Immature natural killer cell (primary cell): ENCODE results near the gene CDK6. TPM values are rescaled to one million over a fixed set of nuclear protein-coding genes. Genes with fewer than 3 reads are reported as not detected.

Experiments used
- DNase-seq, 3 donors: peaks; one replicate each; pipeline ENCODE4 v3.0.0; 2022; ENCODE audit warnings: mixed read lengths in 1 of 3
- H3K27ac Mint-ChIP-seq, 6 donors: one replicate each; pipeline ENCODE4 v1.8.0; 2020; ENCODE audit warnings: mixed read lengths in 6 of 6, mild to moderate bottlenecking in 5 of 6, inconsistent platforms in 4 of 6, moderate library complexity in 3 of 6
- H3K27me3 Mint-ChIP-seq, 3 donors: one replicate each; pipeline ENCODE4 v1.8.0; 2020 to 2021; ENCODE audit warnings: low read depth in 3 of 3, mild to moderate bottlenecking in 3 of 3, mixed read lengths in 3 of 3, moderate library complexity in 3 of 3, inconsistent platforms in 1 of 3
- H3K36me3 Mint-ChIP-seq, 3 donors: one replicate each; pipeline ENCODE4 v1.8.0; 2020; ENCODE audit warnings: mixed read lengths in 3 of 3, inconsistent platforms in 2 of 3, mild to moderate bottlenecking in 2 of 3
- H3K4me1 Mint-ChIP-seq, 2 donors: one replicate each; pipeline ENCODE4 v1.8.0; 2020; ENCODE audit warnings: inconsistent platforms in 2 of 2, mild to moderate bottlenecking in 2 of 2, mixed read lengths in 2 of 2, moderate library complexity in 1 of 2
- H3K4me3 Mint-ChIP-seq, 5 donors: one replicate each; pipeline ENCODE4 v1.8.0; 2020; ENCODE audit warnings: mild to moderate bottlenecking in 5 of 5, mixed read lengths in 5 of 5, inconsistent platforms in 3 of 5, moderate library complexity in 3 of 5
- H3K9me3 Mint-ChIP-seq, 6 donors: one replicate each; pipeline ENCODE4 v1.8.0; 2020; ENCODE audit warnings: mild to moderate bottlenecking in 6 of 6, mixed read lengths in 6 of 6, inconsistent platforms in 4 of 6, moderate library complexity in 3 of 6
- polyA plus RNA-seq, 3 donors: library from polyadenylated mRNA; unstranded; fragments of 300-500 nt; fragmentation: Illumina TruSeq; gene quantifications; one replicate each; pipeline ENCODE4 v1.2.3, GENCODE V29; 2021

Gene CDK6
- polyA plus RNA-seq, 3 donors from 2014 or later: 11.1 to 21.2 (median 15.8) TPM

DNA sequence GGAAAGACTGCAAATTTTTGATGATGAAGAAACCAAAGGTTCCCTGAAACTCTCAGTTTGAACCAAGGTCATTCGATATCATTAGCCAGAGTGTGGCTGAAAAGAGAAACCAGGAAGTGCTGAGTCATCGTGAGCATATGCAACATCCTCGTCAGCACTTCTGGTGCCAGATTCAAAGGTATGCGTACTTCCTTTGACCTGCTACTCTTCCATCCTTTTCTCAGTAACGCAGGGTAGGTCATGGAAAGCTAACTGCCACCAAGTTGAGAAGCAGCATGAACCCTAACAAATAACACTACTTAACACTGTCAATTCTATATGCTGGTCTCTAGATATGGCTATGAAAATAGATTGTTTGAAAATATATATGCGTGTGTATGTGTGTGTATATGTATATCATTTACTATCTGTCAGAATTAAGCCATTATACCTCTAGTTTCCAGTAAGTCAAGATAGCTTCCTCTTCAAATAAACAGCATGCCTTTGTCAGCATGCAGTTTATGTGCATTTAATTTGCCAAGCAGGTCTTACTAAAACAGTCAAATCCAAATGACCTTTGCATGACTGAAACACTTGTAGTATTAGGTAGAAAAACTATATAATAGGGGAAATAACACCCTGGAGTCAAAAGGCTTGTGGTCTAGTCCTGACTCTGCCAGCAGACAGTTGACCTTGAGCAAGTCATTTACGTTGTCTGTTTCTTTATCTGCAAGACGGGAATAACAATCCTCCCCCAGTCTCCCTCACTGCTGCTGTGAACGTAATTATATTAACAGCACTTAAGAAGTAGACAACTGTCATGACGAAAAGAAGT is 26.4 kb downstream of the CDK6 start:
- peak; percentile 51 to 72 (median 55) for DNase-seq
- H3K4me3 Mint-ChIP-seq: peak overlapping the region; percentile 46 to 83 (median 77)
- H3K27ac Mint-ChIP-seq: peak overlapping the region; percentile 70 to 92 (median 87)
- no peaks in the 10 kb centered on the region for H3K36me3 Mint-ChIP-seq
- peaks cover 0 to 2% (median 0%) of the 10 kb centered on the region in 3 donors for H3K27me3 Mint-ChIP-seq
- H3K9me3 Mint-ChIP-seq: no peaks in the 10 kb centered on the region
- peaks cover 33 to 46% of the 10 kb centered on the region in 2 donors for H3K4me1 Mint-ChIP-seq

- peaks cover 0 to 2% (median 0%) of the 10 kb centered on the region in 3 donors for H3K27me3 Mint-ChIP-seq
- peaks cover 33 to 42% of the 10 kb centered on the region in 2 donors for H3K4me1 Mint-ChIP-seq
- no peak for DNase-seq
- no peaks in the 10 kb centered on the region for H3K36me3 Mint-ChIP-seq
- H3K9me3 Mint-ChIP-seq: no peaks in the 10 kb centered on the region
- H3K4me3 Mint-ChIP-seq: peak overlapping the region; percentile 46 to 83 (median 77)
- peak overlapping the region; percentile 70 to 92 (median 87) for H3K27ac Mint-ChIP-seq
These were observed 27.0 kb downstream of the CDK6 start for GRCh38 chr7:92809397-92809759.

DNA sequence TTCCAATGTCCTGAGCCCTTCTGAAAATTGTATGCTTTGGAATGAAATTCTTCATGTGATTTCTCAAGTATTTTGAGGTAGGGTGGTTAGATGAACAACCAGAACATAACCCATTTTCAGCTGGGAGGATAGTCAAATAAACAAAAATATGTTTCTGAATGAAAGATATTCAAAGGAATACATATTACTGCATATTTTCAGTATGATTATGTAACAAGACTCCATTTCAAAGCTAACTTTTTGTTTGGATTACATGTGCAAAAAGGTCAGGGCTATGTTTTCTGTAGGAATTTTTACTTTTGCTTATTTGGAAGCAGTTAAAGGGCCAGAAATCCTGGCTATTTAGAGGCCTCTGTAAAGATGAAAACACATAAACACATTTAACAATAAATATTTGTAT is 27.7 kb downstream of the CDK6 start:
- no peak overlapping the region for H3K4me3 Mint-ChIP-seq
- peaks cover 0 to 2% (median 0%) of the 10 kb centered on the region in 3 donors for H3K27me3 Mint-ChIP-seq
- H3K9me3 Mint-ChIP-seq: no peaks in the 10 kb centered on the region
- H3K4me1 Mint-ChIP-seq: peaks cover 27 to 36% of the 10 kb centered on the region in 2 donors
- H3K36me3 Mint-ChIP-seq: no peaks in the 10 kb centered on the region
- H3K27ac Mint-ChIP-seq: peak overlapping the region in 1 of 6 donors; percentile 63
- no peak for DNase-seq

GRCh38 chr7:92808006-92808405 is 28.4 kb downstream of the CDK6 start:
- Mint-ChIP-seq H3K27ac (no peak overlapping the region), H3K27me3 (peaks cover 0 to 2% (median 1%) of the 10 kb centered on the region in 3 donors), H3K4me3 (no peak overlapping the region), H3K9me3 (no peaks in the 10 kb centered on the region), H3K4me1 (peaks cover 27 to 36% of the 10 kb centered on the region in 2 donors), H3K36me3 (no peaks in the 10 kb centered on the region)
- DNase-seq: no peak

- no peaks in the 10 kb centered on the region for H3K9me3 Mint-ChIP-seq
- H3K27me3 Mint-ChIP-seq: peaks cover 0 to 2% (median 1%) of the 10 kb centered on the region in 3 donors
- no peak overlapping the region for H3K27ac Mint-ChIP-seq
- H3K4me3 Mint-ChIP-seq: no peak overlapping the region
- H3K4me1 Mint-ChIP-seq: peaks cover 25 to 41% of the 10 kb centered on the region in 2 donors
- H3K36me3 Mint-ChIP-seq: no peaks in the 10 kb centered on the region
- DNase-seq: no peak
These were observed 29.9 kb downstream of the CDK6 start for GRCh38 chr7:92806496-92806895.

GRCh38 chr7:92802406-92802805 is 34.0 kb downstream of the CDK6 start:
- H3K27me3 Mint-ChIP-seq: peaks cover 0 to 2% (median 1%) of the 10 kb centered on the region in 3 donors
- no peak for DNase-seq
- H3K4me3 Mint-ChIP-seq: no peak overlapping the region
- no peak overlapping the region for H3K27ac Mint-ChIP-seq
- H3K36me3 Mint-ChIP-seq: no peaks in the 10 kb centered on the region
- no peaks in the 10 kb centered on the region for H3K9me3 Mint-ChIP-seq
- peaks cover 8 to 18% of the 10 kb centered on the region in 2 donors for H3K4me1 Mint-ChIP-seq

- no peak for DNase-seq
- H3K27me3 Mint-ChIP-seq: peaks cover 0 to 1% (median 0%) of the 10 kb centered on the region in 3 donors
- H3K9me3 Mint-ChIP-seq: no peaks in the 10 kb centered on the region
- no peak overlapping the region for H3K4me3 Mint-ChIP-seq
- no peaks in the 10 kb centered on the region for H3K36me3 Mint-ChIP-seq
- no peak overlapping the region for H3K27ac Mint-ChIP-seq
- H3K4me1 Mint-ChIP-seq: peaks cover 7 to 18% of the 10 kb centered on the region in 2 donors
These were observed 36.7 kb downstream of the CDK6 start for GRCh38 chr7:92799446-92800211.

GRCh38 chr7:92798517-92799249 is 37.7 kb downstream of the CDK6 start:
- Mint-ChIP-seq H3K27me3 (peaks cover 0 to 1% (median 0%) of the 10 kb centered on the region in 3 donors), H3K9me3 (no peaks in the 10 kb centered on the region), H3K36me3 (no peaks in the 10 kb centered on the region), H3K4me3 (no peak overlapping the region), H3K27ac (no peak overlapping the region), H3K4me1 (peaks cover 9 to 27% of the 10 kb centered on the region in 2 donors)
- DNase-seq: no peak

DNA sequence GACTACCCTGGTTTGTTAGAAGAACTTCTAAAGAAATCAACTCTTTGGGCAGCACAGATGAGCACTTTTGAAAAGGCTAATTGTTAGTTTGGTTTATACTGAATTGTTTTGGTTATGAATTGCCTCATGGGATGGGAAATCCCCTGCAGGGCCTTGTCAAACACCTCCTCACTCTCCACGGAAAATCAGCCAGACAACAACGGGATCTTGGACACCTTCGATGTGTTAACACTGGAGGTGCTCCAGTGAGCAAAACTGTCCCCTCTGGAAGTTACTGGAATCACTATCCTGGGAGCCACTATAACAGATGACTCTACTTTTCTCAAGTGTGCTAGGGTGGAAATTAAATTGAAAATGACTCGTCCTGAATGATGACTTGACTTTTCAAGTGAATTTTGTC is 38.7 kb downstream of the CDK6 start:
- Mint-ChIP-seq H3K4me1 (peaks cover 14 to 27% of the 10 kb centered on the region in 2 donors), H3K27me3 (no peaks in the 10 kb centered on the region), H3K27ac (no peak overlapping the region), H3K36me3 (peaks cover 0 to 2% (median 0%) of the 10 kb centered on the region in 3 donors), H3K9me3 (no peaks in the 10 kb centered on the region), H3K4me3 (no peak overlapping the region)
- no peak for DNase-seq

DNA sequence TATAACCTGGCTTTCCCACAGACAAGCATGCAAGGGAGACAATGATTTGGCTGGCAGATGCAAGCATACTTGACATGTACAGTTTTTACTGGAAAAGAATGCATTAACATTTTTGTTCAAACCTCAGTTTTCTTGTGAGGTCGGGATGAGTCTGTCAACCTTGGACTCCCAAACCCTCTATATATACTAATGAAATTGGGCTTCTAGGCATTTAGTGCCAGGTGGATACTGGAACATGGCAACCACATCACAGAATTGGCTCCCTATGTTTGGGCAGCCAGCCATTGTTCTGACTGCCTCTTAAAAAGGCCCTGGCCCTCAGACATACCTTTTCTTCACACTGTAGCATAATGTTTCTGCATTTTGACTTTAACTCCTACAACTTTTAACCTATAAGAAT is 39.1 kb downstream of the CDK6 start:
- peaks cover 0 to 7% (median 0%) of the 10 kb centered on the region in 3 donors for H3K36me3 Mint-ChIP-seq
- no peak overlapping the region for H3K4me3 Mint-ChIP-seq
- no peak overlapping the region for H3K27ac Mint-ChIP-seq
- H3K27me3 Mint-ChIP-seq: peaks cover 0 to 1% (median 0%) of the 10 kb centered on the region in 3 donors
- no peaks in the 10 kb centered on the region for H3K9me3 Mint-ChIP-seq
- H3K4me1 Mint-ChIP-seq: peaks cover 17 to 27% of the 10 kb centered on the region in 2 donors
- DNase-seq: no peak

GRCh38 chr7:92794831-92795230 is 41.5 kb downstream of the CDK6 start:
- H3K9me3 Mint-ChIP-seq: no peaks in the 10 kb centered on the region
- peaks cover 0 to 14% (median 5%) of the 10 kb centered on the region in 3 donors for H3K36me3 Mint-ChIP-seq
- peaks cover 20 to 42% of the 10 kb centered on the region in 2 donors for H3K4me1 Mint-ChIP-seq
- H3K27me3 Mint-ChIP-seq: peaks cover 0 to 1% (median 0%) of the 10 kb centered on the region in 3 donors
- no peak overlapping the region for H3K27ac Mint-ChIP-seq
- DNase-seq: no peak
- H3K4me3 Mint-ChIP-seq: no peak overlapping the region

DNA sequence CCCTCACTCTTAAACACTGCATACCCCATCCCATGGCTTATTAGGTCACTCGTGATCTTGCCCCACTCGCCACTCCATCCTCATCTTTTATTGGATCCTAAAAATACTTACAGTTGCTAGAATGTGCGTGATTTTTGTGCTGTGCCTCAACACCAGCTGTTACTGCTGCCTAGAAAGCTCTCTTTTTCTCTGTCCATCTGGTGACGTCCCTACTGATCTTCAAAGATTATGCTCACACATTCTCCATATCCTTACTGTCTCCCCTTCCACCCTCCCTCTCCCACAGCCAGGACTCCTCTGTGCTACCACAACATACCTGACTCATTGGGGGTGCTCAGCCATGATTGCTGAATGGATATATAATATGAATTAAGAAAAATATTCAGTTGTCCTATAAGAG is 42.0 kb downstream of the CDK6 start:
- Mint-ChIP-seq H3K4me3 (no peak overlapping the region), H3K27me3 (peaks cover 0 to 1% (median 0%) of the 10 kb centered on the region in 3 donors), H3K4me1 (peaks cover 20 to 46% of the 10 kb centered on the region in 2 donors), H3K9me3 (no peaks in the 10 kb centered on the region), H3K36me3 (peaks cover 0 to 19% (median 5%) of the 10 kb centered on the region in 3 donors), H3K27ac (peak overlapping the region in 1 of 6 donors; percentile 44)
- DNase-seq: no peak

- Mint-ChIP-seq H3K4me3 (no peak overlapping the region), H3K36me3 (peaks cover under 1 to 19% (median 5%) of the 10 kb centered on the region in 3 donors), H3K9me3 (peaks cover 0 to 2% (median 0%) of the 10 kb centered on the region in 6 donors), H3K27ac (no peak overlapping the region), H3K4me1 (peaks cover 20 to 51% of the 10 kb centered on the region in 2 donors), H3K27me3 (peaks cover 0 to 1% (median 0%) of the 10 kb centered on the region in 3 donors)
- no peak for DNase-seq
These were observed 42.6 kb downstream of the CDK6 start for GRCh38 chr7:92793656-92794205.
